ENCODE results near the gene OSBPL2. TPM values are rescaled to one million over a fixed set of nuclear protein-coding genes. Genes with fewer than 3 reads are reported as not detected.

OSBPL2 gene
- total and polyA plus RNA-seq, 2 donors (not counting 1 experiment from before 2014, with no cell fraction given), result 28.1 to 74.3 TPM

GRCh38 chr20:62287129-62287528 is 48.8 kb downstream of the OSBPL2 start:
- Histone ChIP-seq H3K36me3 (replicated peaks in 1 of 2; ENCODE audit: control extremely low read depth in 1 of 2, control insufficient read depth in 1 of 2, extremely low read depth in 1 of 2, insufficient read depth in 2 of 2, low read length in 1 of 2) (peaks cover 0 to 50% of the 10 kb centered on the region in 2 experiments), H3K4me2 (replicated peaks; ENCODE audit: low read depth, low read length, poor library complexity, severe bottlenecking) (no peak overlapping the region), H3K27ac (ENCODE audit: low read length in 2 of 2) (no peak overlapping the region), H3K9me3 (ENCODE audit: control extremely low read depth in 1 of 3, control insufficient read depth in 2 of 3, insufficient read depth in 1 of 3, low read length in 2 of 3) (no peaks in the 10 kb centered on the region), H3K9ac (ENCODE audit: low read length) (no peak overlapping the region), H4K20me1 (ENCODE audit: control insufficient read depth, insufficient read depth, low read length, poor library complexity, severe bottlenecking) (no peaks in the 10 kb centered on the region), H3K79me2 (ENCODE audit: control insufficient read depth, insufficient read depth, low read length) (no peaks in the 10 kb centered on the region), H3K4me3 (ENCODE audit: control extremely low read depth in 1 of 5, extremely low read depth in 1 of 5, insufficient read depth in 1 of 5, low read depth in 2 of 5, low read length in 4 of 5) (no peak overlapping the region), H2AFZ (ENCODE audit: insufficient read depth, low read depth, low read length, poor library complexity, severe bottlenecking) (no peak overlapping the region), H3K4me1 (ENCODE audit: control insufficient read depth in 2 of 2, insufficient read depth in 2 of 2, low read length in 2 of 2) (peaks cover 0 to 9% of the 10 kb centered on the region in 2 donors), H3K27me3 (replicated peaks in 1 of 4; ENCODE audit: control extremely low read depth in 1 of 4, control insufficient read depth in 3 of 4, insufficient read depth in 4 of 4, low read length in 3 of 4) (no peaks in the 10 kb centered on the region)
- DNase-seq (no peak), ATAC-seq (ENCODE audit: low read depth) (no peak)
- ChIA-PET CTCF (no interaction called here), POLR2A (no interaction called here)
- H3K27ac Mint-ChIP-seq, result no peak overlapping the region
- H3K4me3 Mint-ChIP-seq, result no peak overlapping the region
- no peaks in the 10 kb centered on the region for H3K27me3 Mint-ChIP-seq
- WGBS (ENCODE audit: insufficient coverage), result 100% methylated on average over 1 of the region's 6 CpGs
- intact Hi-C loops (cut with micrococcal nuclease), result no loop called here
- TF ChIP-seq CTCF (IDR thresholded peaks at IDR 0.05) (no peak), EZH2 (IDR thresholded peaks at IDR 0.05; ENCODE audit: borderline replicate concordance, insufficient read depth, low read depth, low read length, poor library complexity, severe bottlenecking) (no peak)
- H3K4me1 Mint-ChIP-seq, result peaks cover 7% of the 10 kb centered on the region
- no peaks in the 10 kb centered on the region for H3K9me3 Mint-ChIP-seq (ENCODE audit: insufficient read depth)

DNA sequence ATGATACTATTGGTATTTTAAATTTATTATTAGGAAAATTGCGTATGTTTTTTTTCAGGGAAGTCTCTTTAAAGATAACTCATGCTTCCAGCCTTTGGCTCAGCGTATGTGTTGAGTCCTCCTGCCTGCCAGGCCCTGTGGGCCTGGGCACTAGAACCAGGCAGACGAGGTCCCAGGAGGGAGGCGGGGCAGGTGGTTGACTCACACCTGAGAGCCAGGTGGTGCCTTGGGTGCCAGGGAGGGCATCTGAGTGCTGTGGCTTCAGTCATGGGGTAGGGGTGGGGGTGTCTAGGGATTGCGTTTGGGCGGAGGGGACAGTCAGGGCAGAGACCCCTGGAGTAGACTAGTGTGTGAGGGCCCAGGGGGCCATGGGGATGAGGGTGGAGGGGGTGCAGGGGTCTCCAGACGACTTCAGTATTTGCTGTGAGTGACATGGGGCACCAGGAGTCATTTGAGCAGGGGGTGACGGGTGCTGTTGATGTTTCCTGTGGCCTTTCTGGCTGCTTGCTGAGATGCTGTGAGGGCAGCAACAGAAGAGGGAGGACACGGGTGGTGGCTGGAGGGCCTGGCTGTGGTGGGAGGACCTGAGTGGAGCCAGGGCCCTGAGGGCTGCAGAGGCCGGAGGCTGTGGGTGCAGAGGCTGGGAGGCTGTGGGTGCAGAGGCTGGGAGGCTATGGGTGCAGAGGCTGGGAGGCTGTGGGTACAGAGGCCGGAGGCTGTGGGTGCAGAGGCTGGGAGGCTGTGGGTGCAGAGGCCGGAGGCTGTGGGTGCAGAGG is 49.6 kb downstream of the OSBPL2 start:
- 95% methylated on average over 12 of the region's 12 CpGs for WGBS (ENCODE audit: insufficient coverage)
- Mint-ChIP-seq H3K4me3 (no peak overlapping the region), H3K27me3 (no peaks in the 10 kb centered on the region), H3K4me1 (peaks cover 12% of the 10 kb centered on the region), H3K27ac (no peak overlapping the region), H3K9me3 (ENCODE audit: insufficient read depth) (no peaks in the 10 kb centered on the region)
- Histone ChIP-seq H3K27me3 (replicated peaks in 1 of 4; ENCODE audit: control extremely low read depth in 1 of 4, control insufficient read depth in 3 of 4, insufficient read depth in 4 of 4, low read length in 3 of 4) (no peaks in the 10 kb centered on the region), H2AFZ (ENCODE audit: insufficient read depth, low read depth, low read length, poor library complexity, severe bottlenecking) (no peak overlapping the region), H4K20me1 (ENCODE audit: control insufficient read depth, insufficient read depth, low read length, poor library complexity, severe bottlenecking) (no peaks in the 10 kb centered on the region), H3K36me3 (replicated peaks in 1 of 2; ENCODE audit: control extremely low read depth in 1 of 2, control insufficient read depth in 1 of 2, extremely low read depth in 1 of 2, insufficient read depth in 2 of 2, low read length in 1 of 2) (peaks cover 0 to 48% of the 10 kb centered on the region in 2 experiments), H3K79me2 (ENCODE audit: control insufficient read depth, insufficient read depth, low read length) (no peaks in the 10 kb centered on the region), H3K9ac (ENCODE audit: low read length) (no peak overlapping the region), H3K4me1 (ENCODE audit: control insufficient read depth in 2 of 2, insufficient read depth in 2 of 2, low read length in 2 of 2) (peaks cover 0 to 17% of the 10 kb centered on the region in 2 donors), H3K9me3 (ENCODE audit: control extremely low read depth in 1 of 3, control insufficient read depth in 2 of 3, insufficient read depth in 1 of 3, low read length in 2 of 3) (no peaks in the 10 kb centered on the region), H3K27ac (ENCODE audit: low read length in 2 of 2) (no peak overlapping the region), H3K4me3 (ENCODE audit: control extremely low read depth in 1 of 5, extremely low read depth in 1 of 5, insufficient read depth in 1 of 5, low read depth in 2 of 5, low read length in 4 of 5) (no peak overlapping the region), H3K4me2 (replicated peaks; ENCODE audit: low read depth, low read length, poor library complexity, severe bottlenecking) (no peak overlapping the region)
- intact Hi-C loops (cut with micrococcal nuclease), result no loop called here
- CTCF ChIA-PET, result no interaction called here
- no peak for DNase-seq
- POLR2A ChIA-PET, result no interaction called here
- ATAC-seq (ENCODE audit: low read depth), result no peak
- no peak for TF ChIP-seq EZH2 (IDR thresholded peaks at IDR 0.05; ENCODE audit: borderline replicate concordance, insufficient read depth, low read depth, low read length, poor library complexity, severe bottlenecking)
- TF ChIP-seq CTCF (IDR thresholded peaks at IDR 0.05), result no peak
